Measurements from ENCODE around the gene PLEKHA7. TPM values are rescaled to one million over a fixed set of nuclear protein-coding genes. Genes with fewer than 3 reads are reported as not detected.
A peak's percentile ranks its signal among the peaks of the same experiment; 100 is the strongest.

The PLEKHA7 gene
- total and polyA plus RNA-seq, 2 of the 13 experiments (the other 11 are each of a cell fraction or from before 2014, with no cell fraction given): 17.5 to 18.7 TPM

DNA sequence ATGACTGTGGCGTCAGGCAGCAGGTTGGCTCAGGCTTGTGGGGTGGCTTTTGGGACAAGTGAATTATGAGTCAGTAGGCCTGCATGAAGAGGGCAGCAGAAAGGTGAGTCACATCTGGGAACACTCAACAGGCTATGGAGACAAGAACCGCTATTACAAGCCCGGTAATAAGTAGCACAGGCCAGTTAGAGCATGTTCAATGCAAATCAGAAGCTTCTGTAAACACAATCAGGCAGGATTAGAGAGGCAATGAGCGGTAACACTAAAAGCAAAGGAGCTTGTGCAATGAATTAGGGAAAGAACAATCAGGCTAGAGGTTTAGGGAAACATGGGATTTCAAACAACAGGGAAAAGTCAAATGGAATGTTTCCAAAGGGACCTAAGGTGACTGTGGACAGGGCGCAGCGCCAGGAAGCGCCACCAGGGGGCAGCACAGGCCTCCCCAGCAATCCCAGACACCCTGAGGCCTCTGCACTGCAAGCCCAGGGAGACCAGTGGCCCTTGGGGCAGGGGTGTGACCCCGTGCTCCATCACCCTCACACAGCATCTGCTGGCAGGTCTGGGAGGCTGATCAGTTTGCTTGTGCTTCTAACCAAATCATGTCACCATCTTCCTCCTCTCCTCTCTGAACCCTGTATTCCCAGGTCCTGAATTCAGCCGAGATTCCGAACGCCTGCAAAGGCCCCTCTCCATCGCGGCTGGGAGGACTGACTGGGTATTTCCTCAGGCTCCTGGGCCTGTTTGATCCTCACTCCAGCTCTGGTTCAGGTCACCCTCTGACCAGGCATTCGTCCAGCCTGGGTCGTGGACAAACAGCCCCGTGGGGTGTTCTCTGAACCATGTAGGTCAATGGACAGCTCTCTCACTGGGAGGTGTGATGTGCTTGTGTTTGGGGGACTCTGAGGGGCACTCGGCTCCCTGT is 225.8 kb downstream of the PLEKHA7 start:
- H3K36me3 ChIP-seq (replicated peaks in 1 of 2; ENCODE audit: control insufficient read depth in 1 of 2, insufficient read depth in 2 of 2, low read length in 2 of 2): peaks cover 7 to 31% of the 10 kb centered on the region in 2 experiments
- no peaks in the 10 kb centered on the region for H4K20me1 ChIP-seq (ENCODE audit: insufficient read depth, low read length)
- intact Hi-C loops (cut with micrococcal nuclease; ENCODE audit: unreplicated experiment): loop anchor here (1.0 to 10.0 kb wide), 4 partner anchors 18 to 136 kb away; no protein-coding TSS in a partner anchor
- H2AFZ ChIP-seq (ENCODE audit: low read length): no peak overlapping the region
- in situ Hi-C loops (cut with HindIII; ENCODE audit: extremely low pct_ligation_motif_present, low pct_unique_long_range_greater_than_20kb): no loop called here
- 68% methylated on average over 13 of the region's 17 CpGs for WGBS (ENCODE audit: low lambda C conversion rate)
- FAIRE-seq: peak; percentile 59
- peaks cover 53% of the 10 kb centered on the region for H3K4me1 ChIP-seq (ENCODE audit: insufficient read depth, low read length)
- ChIA-PET POLR2A (no interaction called here), CTCF (ENCODE audit: low intra/inter-chr PET ratio, low total read pairs) (interaction anchor here (1.5 kb wide), 1 partner anchor 32 kb away, joined by 8 read pairs; no protein-coding TSS in a partner anchor)
- no peaks in the 10 kb centered on the region for H3K9me3 ChIP-seq (ENCODE audit: low read length)
- ATAC-seq: peak; percentile 86
- H3K27me3 ChIP-seq (ENCODE audit: control insufficient read depth in 1 of 2, insufficient read depth in 2 of 2, low read length in 2 of 2): no peaks in the 10 kb centered on the region
- no peak overlapping the region for H3K4me3 ChIP-seq (replicated peaks in 1 of 3; ENCODE audit: insufficient read depth in 1 of 3, low read depth in 2 of 3, low read length in 3 of 3)
- no peak overlapping the region for H3K4me2 ChIP-seq (ENCODE audit: low read depth, low read length)
- no peak overlapping the region for H3K9ac ChIP-seq (ENCODE audit: insufficient read depth, low read depth, low read length)
- no peak overlapping the region for H3K27ac ChIP-seq (ENCODE audit: extremely low read length, insufficient read depth, low read length)
- no TSS peak for BruUV-seq (replicated peaks)
- peak; percentile 49 for DNase-seq (ENCODE audit: low spot score)
- H3K79me2 ChIP-seq (ENCODE audit: insufficient read depth, low read length): no peaks in the 10 kb centered on the region
- TF ChIP-seq FLYWCH1 (CRISPR knock-in tag; IDR thresholded peaks at IDR 0.05) (no peak), PPARG (CRISPR knock-in tag; conservative IDR thresholded peaks at IDR 0.05) (peak; percentile 69), NFKBIZ (CRISPR knock-in tag; IDR thresholded peaks at IDR 0.05) (0 out of 2 replicates have a peak, but pooled peaks have one; percentile 53), SALL1 (CRISPR knock-in tag; IDR thresholded peaks at IDR 0.05) (peak; percentile 39; the same call in 1 of the 2 replicates), THAP11 (CRISPR knock-in tag; IDR thresholded peaks at IDR 0.05) (0 out of 2 replicates have a peak, but pooled peaks have one; percentile 19), ERF (CRISPR knock-in tag; IDR thresholded peaks at IDR 0.05) (peak; percentile 21; the same call in 1 of the 2 replicates), SMC3 (IDR thresholded peaks at IDR 0.05; ENCODE audit: low read length) (peak; percentile 42; the same call in 1 of the 2 replicates), KDM2A (CRISPR knock-in tag; IDR thresholded peaks at IDR 0.05; ENCODE audit: borderline replicate concordance, low read depth) (peak; percentile 31; the same call in 1 of the 2 replicates)
- TF ChIP-seq, protein P1, sequence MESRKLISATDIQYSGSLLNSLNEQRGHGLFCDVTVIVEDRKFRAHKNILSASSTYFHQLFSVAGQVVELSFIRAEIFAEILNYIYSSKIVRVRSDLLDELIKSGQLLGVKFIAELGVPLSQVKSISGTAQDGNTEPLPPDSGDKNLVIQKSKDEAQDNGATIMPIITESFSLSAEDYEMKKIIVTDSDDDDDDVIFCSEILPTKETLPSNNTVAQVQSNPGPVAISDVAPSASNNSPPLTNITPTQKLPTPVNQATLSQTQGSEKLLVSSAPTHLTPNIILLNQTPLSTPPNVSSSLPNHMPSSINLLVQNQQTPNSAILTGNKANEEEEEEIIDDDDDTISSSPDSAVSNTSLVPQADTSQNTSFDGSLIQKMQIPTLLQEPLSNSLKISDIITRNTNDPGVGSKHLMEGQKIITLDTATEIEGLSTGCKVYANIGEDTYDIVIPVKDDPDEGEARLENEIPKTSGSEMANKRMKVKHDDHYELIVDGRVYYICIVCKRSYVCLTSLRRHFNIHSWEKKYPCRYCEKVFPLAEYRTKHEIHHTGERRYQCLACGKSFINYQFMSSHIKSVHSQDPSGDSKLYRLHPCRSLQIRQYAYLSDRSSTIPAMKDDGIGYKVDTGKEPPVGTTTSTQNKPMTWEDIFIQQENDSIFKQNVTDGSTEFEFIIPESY (CRISPR knock-in tag; IDR thresholded peaks at IDR 0.05): 0 out of 2 replicates have a peak, but pooled peaks have one; percentile 19
- TF ChIP-seq, protein P2, sequence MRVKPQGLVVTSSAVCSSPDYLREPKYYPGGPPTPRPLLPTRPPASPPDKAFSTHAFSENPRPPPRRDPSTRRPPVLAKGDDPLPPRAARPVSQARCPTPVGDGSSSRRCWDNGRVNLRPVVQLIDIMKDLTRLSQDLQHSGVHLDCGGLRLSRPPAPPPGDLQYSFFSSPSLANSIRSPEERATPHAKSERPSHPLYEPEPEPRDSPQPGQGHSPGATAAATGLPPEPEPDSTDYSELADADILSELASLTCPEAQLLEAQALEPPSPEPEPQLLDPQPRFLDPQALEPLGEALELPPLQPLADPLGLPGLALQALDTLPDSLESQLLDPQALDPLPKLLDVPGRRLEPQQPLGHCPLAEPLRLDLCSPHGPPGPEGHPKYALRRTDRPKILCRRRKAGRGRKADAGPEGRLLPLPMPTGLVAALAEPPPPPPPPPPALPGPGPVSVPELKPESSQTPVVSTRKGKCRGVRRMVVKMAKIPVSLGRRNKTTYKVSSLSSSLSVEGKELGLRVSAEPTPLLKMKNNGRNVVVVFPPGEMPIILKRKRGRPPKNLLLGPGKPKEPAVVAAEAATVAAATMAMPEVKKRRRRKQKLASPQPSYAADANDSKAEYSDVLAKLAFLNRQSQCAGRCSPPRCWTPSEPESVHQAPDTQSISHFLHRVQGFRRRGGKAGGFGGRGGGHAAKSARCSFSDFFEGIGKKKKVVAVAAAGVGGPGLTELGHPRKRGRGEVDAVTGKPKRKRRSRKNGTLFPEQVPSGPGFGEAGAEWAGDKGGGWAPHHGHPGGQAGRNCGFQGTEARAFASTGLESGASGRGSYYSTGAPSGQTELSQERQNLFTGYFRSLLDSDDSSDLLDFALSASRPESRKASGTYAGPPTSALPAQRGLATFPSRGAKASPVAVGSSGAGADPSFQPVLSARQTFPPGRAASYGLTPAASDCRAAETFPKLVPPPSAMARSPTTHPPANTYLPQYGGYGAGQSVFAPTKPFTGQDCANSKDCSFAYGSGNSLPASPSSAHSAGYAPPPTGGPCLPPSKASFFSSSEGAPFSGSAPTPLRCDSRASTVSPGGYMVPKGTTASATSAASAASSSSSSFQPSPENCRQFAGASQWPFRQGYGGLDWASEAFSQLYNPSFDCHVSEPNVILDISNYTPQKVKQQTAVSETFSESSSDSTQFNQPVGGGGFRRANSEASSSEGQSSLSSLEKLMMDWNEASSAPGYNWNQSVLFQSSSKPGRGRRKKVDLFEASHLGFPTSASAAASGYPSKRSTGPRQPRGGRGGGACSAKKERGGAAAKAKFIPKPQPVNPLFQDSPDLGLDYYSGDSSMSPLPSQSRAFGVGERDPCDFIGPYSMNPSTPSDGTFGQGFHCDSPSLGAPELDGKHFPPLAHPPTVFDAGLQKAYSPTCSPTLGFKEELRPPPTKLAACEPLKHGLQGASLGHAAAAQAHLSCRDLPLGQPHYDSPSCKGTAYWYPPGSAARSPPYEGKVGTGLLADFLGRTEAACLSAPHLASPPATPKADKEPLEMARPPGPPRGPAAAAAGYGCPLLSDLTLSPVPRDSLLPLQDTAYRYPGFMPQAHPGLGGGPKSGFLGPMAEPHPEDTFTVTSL (CRISPR knock-in tag; IDR thresholded peaks at IDR 0.05; ENCODE audit: borderline replicate concordance): 0 out of 2 replicates have a peak, but pooled peaks have one; percentile 20
- TF ChIP-seq, protein P3, sequence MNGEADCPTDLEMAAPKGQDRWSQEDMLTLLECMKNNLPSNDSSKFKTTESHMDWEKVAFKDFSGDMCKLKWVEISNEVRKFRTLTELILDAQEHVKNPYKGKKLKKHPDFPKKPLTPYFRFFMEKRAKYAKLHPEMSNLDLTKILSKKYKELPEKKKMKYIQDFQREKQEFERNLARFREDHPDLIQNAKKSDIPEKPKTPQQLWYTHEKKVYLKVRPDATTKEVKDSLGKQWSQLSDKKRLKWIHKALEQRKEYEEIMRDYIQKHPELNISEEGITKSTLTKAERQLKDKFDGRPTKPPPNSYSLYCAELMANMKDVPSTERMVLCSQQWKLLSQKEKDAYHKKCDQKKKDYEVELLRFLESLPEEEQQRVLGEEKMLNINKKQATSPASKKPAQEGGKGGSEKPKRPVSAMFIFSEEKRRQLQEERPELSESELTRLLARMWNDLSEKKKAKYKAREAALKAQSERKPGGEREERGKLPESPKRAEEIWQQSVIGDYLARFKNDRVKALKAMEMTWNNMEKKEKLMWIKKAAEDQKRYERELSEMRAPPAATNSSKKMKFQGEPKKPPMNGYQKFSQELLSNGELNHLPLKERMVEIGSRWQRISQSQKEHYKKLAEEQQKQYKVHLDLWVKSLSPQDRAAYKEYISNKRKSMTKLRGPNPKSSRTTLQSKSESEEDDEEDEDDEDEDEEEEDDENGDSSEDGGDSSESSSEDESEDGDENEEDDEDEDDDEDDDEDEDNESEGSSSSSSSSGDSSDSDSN (CRISPR knock-in tag; IDR thresholded peaks at IDR 0.05): no peak
